ENCODE results near the gene GPER1.

GPER1 gene

GRCh38 chr7:1054861-1055450, 33.0 kb upstream of the GPER1 start:
- no peak for DNase-seq (ENCODE audit: low spot score)
- TF ChIP-seq CTCF (IDR thresholded peaks at IDR 0.05) = no peak
- Histone ChIP-seq H3K4me3 (peak overlapping the region; percentile 61), H3K27ac (peak overlapping the region in 1 of 2 donors; percentile 79)

- peak overlapping the region in 1 of 2 donors; percentile 79 for H3K27ac ChIP-seq
- DNase-seq (ENCODE audit: low spot score) = no peak
- H3K4me3 ChIP-seq = peak overlapping the region; percentile 61
- no peak for TF ChIP-seq CTCF (IDR thresholded peaks at IDR 0.05)
Measured at GRCh38 chr7:1055491-1055955, 32.4 kb upstream of the GPER1 start.

DNA sequence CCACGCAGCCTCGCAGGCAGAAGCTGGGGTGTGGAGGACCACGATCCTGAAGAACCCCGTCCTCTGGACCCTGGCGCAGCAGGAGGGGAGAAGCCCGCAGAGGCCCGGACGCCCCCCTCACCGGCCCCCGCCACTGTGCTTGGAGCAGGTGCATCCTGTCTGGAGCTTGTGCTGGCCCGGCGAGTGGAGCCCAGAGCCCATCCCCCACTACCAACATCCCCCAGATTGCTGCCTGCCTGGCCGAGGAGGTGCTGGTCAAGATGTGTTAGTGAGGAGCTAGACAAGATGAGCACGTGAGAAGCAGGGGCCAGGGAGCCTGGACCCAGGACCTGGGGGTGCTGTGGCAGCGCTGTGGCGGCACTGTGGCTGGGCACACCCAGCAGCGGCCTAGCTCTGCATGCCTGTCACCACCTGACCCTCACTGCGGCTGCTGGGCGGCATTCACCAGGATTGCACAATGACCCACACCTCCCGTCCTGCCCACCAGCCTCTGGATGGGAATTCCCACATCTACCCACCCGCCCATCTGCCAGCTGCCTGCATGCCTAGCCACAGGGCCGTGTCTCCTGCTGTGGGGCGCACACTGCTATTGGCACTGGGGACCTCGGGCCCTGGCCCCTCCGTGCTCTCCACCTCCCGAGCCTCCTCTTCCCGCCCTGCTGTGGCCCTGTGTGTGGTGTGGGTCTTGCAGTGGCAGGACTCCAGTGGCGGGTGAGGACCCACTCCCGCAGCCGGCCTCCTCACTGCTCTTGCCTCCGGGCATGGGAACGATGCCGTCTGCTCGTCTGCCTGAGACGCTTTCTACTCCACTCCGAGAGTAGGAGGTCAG, 31.7 kb upstream of the GPER1 start:
- Histone ChIP-seq H3K4me3 (peak overlapping the region; percentile 61), H3K27ac (peak overlapping the region in 1 of 2 donors; percentile 79)
- DNase-seq (ENCODE audit: low spot score) = no peak
- no peak for TF ChIP-seq CTCF (IDR thresholded peaks at IDR 0.05)

DNA sequence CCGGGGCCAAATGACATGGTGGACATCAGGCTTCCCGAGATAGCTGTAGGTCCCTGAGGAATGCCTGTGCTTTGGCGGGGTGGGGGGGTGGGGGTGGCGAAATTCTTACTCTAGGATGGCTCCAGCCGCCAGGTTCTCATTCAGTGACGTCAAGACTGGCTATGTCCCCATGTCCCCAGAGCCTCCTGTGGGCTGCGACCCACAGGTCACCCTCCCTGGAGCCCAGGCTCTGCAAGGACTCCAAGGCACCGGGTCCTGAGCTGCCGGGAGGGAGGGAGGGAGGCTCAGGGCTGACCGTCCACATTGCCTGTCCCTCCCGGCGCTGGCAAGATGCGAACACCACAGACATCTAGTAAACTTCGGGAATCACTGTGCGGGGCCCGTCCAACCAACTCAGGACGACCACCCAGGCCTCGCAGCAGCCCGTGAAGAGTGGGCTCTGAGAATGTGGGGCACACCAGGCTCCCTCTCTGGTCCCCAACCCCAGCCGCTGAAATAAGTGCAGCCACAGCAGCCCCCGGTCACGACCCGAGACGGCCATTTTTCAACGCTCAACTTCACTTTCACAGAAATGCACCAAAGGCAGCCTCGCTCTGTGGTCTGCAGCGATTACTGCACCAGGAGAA, 31.0 kb upstream of the GPER1 start:
- TF ChIP-seq CTCF (IDR thresholded peaks at IDR 0.05) = no peak
- no peak overlapping the region for H3K4me3 ChIP-seq
- no peak for DNase-seq (ENCODE audit: low spot score)
- H3K27ac ChIP-seq = peak overlapping the region in 1 of 2 donors; percentile 79

- Histone ChIP-seq H3K27ac (no peak overlapping the region), H3K4me3 (no peak overlapping the region)
- TF ChIP-seq CTCF (IDR thresholded peaks at IDR 0.05) = no peak
- no peak for DNase-seq (ENCODE audit: low spot score)
Measured at GRCh38 chr7:1057416-1058291, 30.3 kb upstream of the GPER1 start.

DNA sequence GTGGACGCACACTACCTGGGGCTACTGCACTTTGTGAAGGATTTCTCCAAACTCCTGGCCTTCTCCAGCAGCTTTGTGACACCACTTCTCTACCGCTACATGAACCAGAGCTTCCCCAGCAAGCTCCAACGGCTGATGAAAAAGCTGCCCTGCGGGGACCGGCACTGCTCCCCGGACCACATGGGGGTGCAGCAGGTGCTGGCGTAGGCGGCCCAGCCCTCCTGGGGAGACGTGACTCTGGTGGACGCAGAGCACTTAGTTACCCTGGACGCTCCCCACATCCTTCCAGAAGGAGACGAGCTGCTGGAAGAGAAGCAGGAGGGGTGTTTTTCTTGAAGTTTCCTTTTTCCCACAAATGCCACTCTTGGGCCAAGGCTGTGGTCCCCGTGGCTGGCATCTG, 29.6 kb upstream of the GPER1 start:
- Histone ChIP-seq H3K4me3 (no peak overlapping the region), H3K27ac (peak overlapping the region in 1 of 2 donors; percentile 60)
- DNase-seq (ENCODE audit: low spot score) = no peak
- no peak for TF ChIP-seq CTCF (IDR thresholded peaks at IDR 0.05)
